ENCODE results near the gene ZNF385D.

- TF ChIP-seq, protein P1, sequence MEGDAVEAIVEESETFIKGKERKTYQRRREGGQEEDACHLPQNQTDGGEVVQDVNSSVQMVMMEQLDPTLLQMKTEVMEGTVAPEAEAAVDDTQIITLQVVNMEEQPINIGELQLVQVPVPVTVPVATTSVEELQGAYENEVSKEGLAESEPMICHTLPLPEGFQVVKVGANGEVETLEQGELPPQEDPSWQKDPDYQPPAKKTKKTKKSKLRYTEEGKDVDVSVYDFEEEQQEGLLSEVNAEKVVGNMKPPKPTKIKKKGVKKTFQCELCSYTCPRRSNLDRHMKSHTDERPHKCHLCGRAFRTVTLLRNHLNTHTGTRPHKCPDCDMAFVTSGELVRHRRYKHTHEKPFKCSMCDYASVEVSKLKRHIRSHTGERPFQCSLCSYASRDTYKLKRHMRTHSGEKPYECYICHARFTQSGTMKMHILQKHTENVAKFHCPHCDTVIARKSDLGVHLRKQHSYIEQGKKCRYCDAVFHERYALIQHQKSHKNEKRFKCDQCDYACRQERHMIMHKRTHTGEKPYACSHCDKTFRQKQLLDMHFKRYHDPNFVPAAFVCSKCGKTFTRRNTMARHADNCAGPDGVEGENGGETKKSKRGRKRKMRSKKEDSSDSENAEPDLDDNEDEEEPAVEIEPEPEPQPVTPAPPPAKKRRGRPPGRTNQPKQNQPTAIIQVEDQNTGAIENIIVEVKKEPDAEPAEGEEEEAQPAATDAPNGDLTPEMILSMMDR (IDR thresholded peaks at IDR 0.05), result no peak
- TF ChIP-seq POLR2A (IDR thresholded peaks at IDR 0.05), result no peak
Measured at GRCh38 chr3:21405671-21406667, 345.0 kb downstream of the ZNF385D start.

Data from right lobe of liver (tissue), 4 donors.